Measurements from ENCODE around the gene CA10. TPM values are rescaled to one million over a fixed set of nuclear protein-coding genes. Genes with fewer than 3 reads are reported as not detected.

CA10 gene
- total RNA-seq, 1 donor, result not detected

- H3K4me3 ChIP-seq (ENCODE audit: low read depth, low read length), result no peak overlapping the region
- no peak for TF ChIP-seq CTCF (IDR thresholded peaks at IDR 0.05; ENCODE audit: insufficient read depth, low read depth, low read length)
- DNase-seq (ENCODE audit: low read depth), result no peak
These were observed 397.4 kb downstream of the CA10 start for GRCh38 chr17:51761105-51761504.

- no peak for TF ChIP-seq CTCF (IDR thresholded peaks at IDR 0.05; ENCODE audit: insufficient read depth, low read depth, low read length)
- H3K4me3 ChIP-seq (ENCODE audit: low read depth, low read length), result no peak overlapping the region
- DNase-seq (ENCODE audit: low read depth), result no peak
These were observed 399.3 kb downstream of the CA10 start for GRCh38 chr17:51759260-51759659.

- DNase-seq (ENCODE audit: low read depth), result no peak
- no peak overlapping the region for H3K4me3 ChIP-seq (ENCODE audit: low read depth, low read length)
- no peak for TF ChIP-seq CTCF (IDR thresholded peaks at IDR 0.05; ENCODE audit: insufficient read depth, low read depth, low read length)
These were observed 407.4 kb downstream of the CA10 start for GRCh38 chr17:51751072-51751471.

GRCh38 chr17:51748749-51749604 lies 409.5 kb downstream of the CA10 start:
- no peak for TF ChIP-seq CTCF (IDR thresholded peaks at IDR 0.05; ENCODE audit: insufficient read depth, low read depth, low read length)
- no peak for DNase-seq (ENCODE audit: low read depth)

GRCh38 chr17:51746421-51746820 lies 412.1 kb downstream of the CA10 start:
- no peak overlapping the region for H3K4me3 ChIP-seq (ENCODE audit: low read depth, low read length)
- no peak for TF ChIP-seq CTCF (IDR thresholded peaks at IDR 0.05; ENCODE audit: insufficient read depth, low read depth, low read length)
- DNase-seq (ENCODE audit: low read depth), result no peak

More at GRCh38 chr17:51748749-51749604, 409.5 kb downstream of the CA10 start:
- H3K4me3 ChIP-seq (ENCODE audit: low read depth, low read length), result no peak overlapping the region

GRCh38 chr17:51745993-51746392 lies 412.5 kb downstream of the CA10 start:
- DNase-seq (ENCODE audit: low read depth), result no peak
- no peak overlapping the region for H3K4me3 ChIP-seq (ENCODE audit: low read depth, low read length)
- no peak for TF ChIP-seq CTCF (IDR thresholded peaks at IDR 0.05; ENCODE audit: insufficient read depth, low read depth, low read length)
